Stimulated activated memory B cell treated with anti-CD40 and anti-IgM and Interleukin-4, amounts not matched to agents 10 μg/mL and 1 μg/mL and 100 μg/mL, for 72 hours (primary cell): ENCODE results near the gene CCT6A.
"Not testable (repeated sequence)": the region's sequence is repeated elsewhere in the genome, so short reads cannot be mapped to it uniquely, and the experiment has no call there.

Experiments
- ATAC-seq: fragments of 150-1000 bp; cut with Tn5 transposase; 2 replicates; pipeline ENCODE4 v1.10.0; 2021
- H3K27ac Mint-ChIP-seq: one replicate; pipeline ENCODE4 v1.8.0; 2022; ENCODE audit warnings: mild to moderate bottlenecking, mixed read lengths
- H3K27me3 Mint-ChIP-seq: one replicate; pipeline ENCODE4 v1.8.0; 2022; ENCODE audit warnings: mixed read lengths
- H3K36me3 Mint-ChIP-seq: one replicate; pipeline ENCODE4 v1.8.0; 2022; ENCODE audit warnings: mixed read lengths
- H3K4me1 Mint-ChIP-seq: one replicate; pipeline ENCODE4 v1.8.0; 2022; ENCODE audit warnings: mixed read lengths
- H3K4me3 Mint-ChIP-seq: one replicate; pipeline ENCODE4 v1.8.0; 2022; ENCODE audit warnings: mild to moderate bottlenecking, moderate library complexity, mixed read lengths
- H3K9me3 Mint-ChIP-seq: one replicate; pipeline ENCODE4 v1.8.0; 2022; ENCODE audit warnings: mixed read lengths

Gene CCT6A

GRCh38 chr7:56079450-56080185, 28.1 kb downstream of the CCT6A start:
- ATAC-seq: no peak
- H3K27me3 Mint-ChIP-seq: no peaks in the 10 kb centered on the region

GRCh38 chr7:56080726-56081435, 29.3 kb downstream of the CCT6A start:
- not testable (repeated sequence) for H3K4me3 Mint-ChIP-seq, H3K4me1 Mint-ChIP-seq, ATAC-seq, H3K27ac Mint-ChIP-seq, H3K9me3 Mint-ChIP-seq, H3K27me3 Mint-ChIP-seq
- H3K36me3 Mint-ChIP-seq: peaks cover 44% of the 10 kb centered on the region

More at GRCh38 chr7:56079450-56080185, 28.1 kb downstream of the CCT6A start:
- Mint-ChIP-seq H3K36me3 (peaks cover 42% of the 10 kb centered on the region), H3K9me3 (no peaks in the 10 kb centered on the region), H3K4me1 (no peaks in the 10 kb centered on the region), H3K4me3 (no peak overlapping the region), H3K27ac (no peak overlapping the region)

- no peak overlapping the region for H3K27ac Mint-ChIP-seq
- H3K4me3 Mint-ChIP-seq: no peak overlapping the region
- H3K4me1 Mint-ChIP-seq: no peaks in the 10 kb centered on the region
- no peaks in the 10 kb centered on the region for H3K27me3 Mint-ChIP-seq
- H3K9me3 Mint-ChIP-seq: no peaks in the 10 kb centered on the region
- ATAC-seq: no peak
- peaks cover 49% of the 10 kb centered on the region for H3K36me3 Mint-ChIP-seq
Measured at GRCh38 chr7:56081626-56082340, 30.2 kb downstream of the CCT6A start.

- Mint-ChIP-seq H3K4me3 (no peak overlapping the region), H3K27me3 (no peaks in the 10 kb centered on the region), H3K36me3 (peaks cover 49% of the 10 kb centered on the region), H3K27ac (no peak overlapping the region), H3K4me1 (no peaks in the 10 kb centered on the region), H3K9me3 (no peaks in the 10 kb centered on the region)
- ATAC-seq: no peak
Measured at GRCh38 chr7:56083150-56083785, 31.7 kb downstream of the CCT6A start.

- Mint-ChIP-seq H3K27ac (no peak overlapping the region), H3K27me3 (no peaks in the 10 kb centered on the region), H3K36me3 (peaks cover 35% of the 10 kb centered on the region), H3K4me3 (no peak overlapping the region), H3K9me3 (no peaks in the 10 kb centered on the region), H3K4me1 (no peaks in the 10 kb centered on the region)
- no peak for ATAC-seq
Measured at GRCh38 chr7:56086761-56087160, 35.2 kb downstream of the CCT6A start.

- H3K9me3 Mint-ChIP-seq: no peaks in the 10 kb centered on the region
- no peaks in the 10 kb centered on the region for H3K27me3 Mint-ChIP-seq
- H3K4me1 Mint-ChIP-seq: no peaks in the 10 kb centered on the region
- H3K27ac Mint-ChIP-seq: no peak overlapping the region
- H3K36me3 Mint-ChIP-seq: peaks cover 28% of the 10 kb centered on the region
- ATAC-seq: no peak
- no peak overlapping the region for H3K4me3 Mint-ChIP-seq
Measured at GRCh38 chr7:56087445-56087844, 35.9 kb downstream of the CCT6A start.

- H3K4me1 Mint-ChIP-seq: no peaks in the 10 kb centered on the region
- H3K4me3 Mint-ChIP-seq: no peak overlapping the region
- H3K27ac Mint-ChIP-seq: peak overlapping the region; percentile 26
- no peaks in the 10 kb centered on the region for H3K9me3 Mint-ChIP-seq
- peaks cover 22% of the 10 kb centered on the region for H3K36me3 Mint-ChIP-seq
- no peak for ATAC-seq
- no peaks in the 10 kb centered on the region for H3K27me3 Mint-ChIP-seq
Measured at GRCh38 chr7:56091591-56091990, 40.0 kb downstream of the CCT6A start.

GRCh38 chr7:56092388-56092787, 40.8 kb downstream of the CCT6A start:
- not testable (repeated sequence) for H3K4me3 Mint-ChIP-seq, H3K4me1 Mint-ChIP-seq, H3K27me3 Mint-ChIP-seq, ATAC-seq, H3K9me3 Mint-ChIP-seq
- peaks cover 19% of the 10 kb centered on the region for H3K36me3 Mint-ChIP-seq
- peak overlapping the region; percentile 26 for H3K27ac Mint-ChIP-seq

- Mint-ChIP-seq H3K9me3 (no peaks in the 10 kb centered on the region), H3K4me1 (no peaks in the 10 kb centered on the region), H3K27me3 (no peaks in the 10 kb centered on the region), H3K36me3 (peaks cover 19% of the 10 kb centered on the region), H3K4me3 (no peak within 1 kb of the TSS), H3K27ac (peak within 1 kb of the TSS; percentile 26)
- no peak for ATAC-seq
Measured at GRCh38 chr7:56092789-56093531, 41.4 kb downstream of the CCT6A start, which contains the start of gene PHKG1. PHKG1 (minus strand) TSS chr7:56092952; CDS start chr7:56088941, 4,011 bp downstream.

- Mint-ChIP-seq H3K9me3 (no peaks in the 10 kb centered on the region), H3K27ac (no peak overlapping the region), H3K4me1 (no peaks in the 10 kb centered on the region), H3K4me3 (no peak overlapping the region), H3K27me3 (no peaks in the 10 kb centered on the region), H3K36me3 (peaks cover 29% of the 10 kb centered on the region)
- ATAC-seq: no peak
Measured at GRCh38 chr7:56097700-56098099, 46.1 kb downstream of the CCT6A start.

- H3K36me3 Mint-ChIP-seq: peaks cover 29% of the 10 kb centered on the region
- not testable (repeated sequence) for H3K9me3 Mint-ChIP-seq, H3K27ac Mint-ChIP-seq, H3K27me3 Mint-ChIP-seq, ATAC-seq, H3K4me3 Mint-ChIP-seq, H3K4me1 Mint-ChIP-seq
Measured at GRCh38 chr7:56098187-56099008, 46.8 kb downstream of the CCT6A start.

- no peaks in the 10 kb centered on the region for H3K9me3 Mint-ChIP-seq
- H3K4me3 Mint-ChIP-seq: no peak overlapping the region
- no peaks in the 10 kb centered on the region for H3K4me1 Mint-ChIP-seq
- H3K27ac Mint-ChIP-seq: no peak overlapping the region
- ATAC-seq: no peak
- no peaks in the 10 kb centered on the region for H3K27me3 Mint-ChIP-seq
- peaks cover 37% of the 10 kb centered on the region for H3K36me3 Mint-ChIP-seq
Measured at GRCh38 chr7:56099653-56100052, 48.1 kb downstream of the CCT6A start.

GRCh38 chr7:56104138-56104537, 52.6 kb downstream of the CCT6A start:
- Mint-ChIP-seq H3K36me3 (peaks cover 37% of the 10 kb centered on the region), H3K4me1 (peaks cover 27% of the 10 kb centered on the region)
- not testable (repeated sequence) for H3K9me3 Mint-ChIP-seq, H3K27me3 Mint-ChIP-seq, H3K27ac Mint-ChIP-seq, ATAC-seq, H3K4me3 Mint-ChIP-seq

GRCh38 chr7:56105508-56105907, 53.9 kb downstream of the CCT6A start:
- no peaks in the 10 kb centered on the region for H3K27me3 Mint-ChIP-seq
- ATAC-seq: no peak
- H3K9me3 Mint-ChIP-seq: peaks cover 4% of the 10 kb centered on the region
- H3K36me3 Mint-ChIP-seq: peaks cover 24% of the 10 kb centered on the region
- H3K27ac Mint-ChIP-seq: peak overlapping the region; percentile 98
- peaks cover 27% of the 10 kb centered on the region for H3K4me1 Mint-ChIP-seq
- peak overlapping the region; percentile 99 for H3K4me3 Mint-ChIP-seq
